Chondrocyte (in vitro differentiated cells): ENCODE results near the gene LONP2. TPM values are rescaled to one million over a fixed set of nuclear protein-coding genes. Genes with fewer than 3 reads are reported as not detected.
"Not testable (repeated sequence)": the region's sequence is repeated elsewhere in the genome, so short reads cannot be mapped to it uniquely, and the experiment has no call there.

Source experiments
- DNase-seq: peaks from one replicate; pipeline ENCODE4 v3.0.0; 2021; ENCODE audit warnings: mixed read lengths, low spot score
- H3K27ac Mint-ChIP-seq: one replicate; pipeline ENCODE4 v1.8.0; 2021; ENCODE audit warnings: mild to moderate bottlenecking, moderate library complexity, mixed read lengths; ENCODE audit not compliant: unreplicated experiment
- H3K27me3 Mint-ChIP-seq: 2 replicates; pipeline ENCODE4 v1.8.0; 2021; ENCODE audit warnings: low read depth, mixed read lengths
- H3K36me3 Mint-ChIP-seq: 2 replicates; pipeline ENCODE4 v1.8.0; 2021; ENCODE audit warnings: low read depth, mixed read lengths
- H3K4me1 Mint-ChIP-seq: 2 replicates; pipeline ENCODE4 v1.8.0; 2021; ENCODE audit warnings: low read depth, mild to moderate bottlenecking, mixed read lengths
- H3K4me3 Mint-ChIP-seq: one replicate; pipeline ENCODE4 v1.8.0; 2021; ENCODE audit warnings: mild to moderate bottlenecking, moderate library complexity, mixed read lengths; ENCODE audit not compliant: unreplicated experiment
- H3K9me3 Mint-ChIP-seq: 2 replicates; pipeline ENCODE4 v1.8.0; 2021; ENCODE audit warnings: low read depth, mixed read lengths
- total RNA-seq: library from RNA; stranded (reverse); gene quantifications from 3 replicates; pipeline ENCODE4 v1.2.1, GENCODE V29; 2021
- TF ChIP-seq, protein P1 (sequence below): fragments of 200-600 bp; sonication (generic); IDR thresholded peaks from 2 replicates; pipeline ENCODE4 v1.5.0; 2021; ENCODE audit warnings: antibody characterized with exemption, mild to moderate bottlenecking, moderate library complexity

LONP2 gene
- total RNA-seq, 1 donor from 2014 or later, result 53.1 TPM

DNA sequence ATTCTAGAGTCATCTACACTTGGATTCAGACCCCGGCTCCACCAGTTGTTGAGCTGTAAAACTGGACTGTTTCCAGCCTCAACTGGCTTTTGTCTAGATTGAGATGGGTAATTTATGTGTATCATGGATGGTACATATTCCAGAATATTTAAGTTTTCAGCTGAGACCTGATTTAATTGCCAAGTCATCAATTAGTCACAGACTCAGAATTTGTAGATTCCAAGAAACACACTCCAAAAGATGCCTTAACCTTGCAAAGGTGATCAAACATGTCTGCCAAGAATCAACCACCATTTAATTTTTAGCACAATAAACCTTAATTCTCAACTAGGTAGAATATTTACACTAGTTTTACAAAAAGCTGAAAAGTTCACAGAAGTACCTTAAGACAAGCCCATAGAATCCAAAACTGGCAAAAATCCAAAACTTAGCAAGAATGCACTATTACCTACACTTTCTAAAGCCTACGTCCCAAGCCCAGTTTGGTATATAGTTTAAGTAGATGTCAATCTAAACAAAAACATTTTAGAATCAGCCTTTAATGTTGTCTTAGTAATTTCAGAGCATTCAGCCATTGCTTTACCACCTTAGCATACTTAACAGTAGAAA lies 123.4 kb downstream of the LONP2 start:
- H3K4me3 Mint-ChIP-seq, result no peak overlapping the region
- H3K27me3 Mint-ChIP-seq, result no peaks in the 10 kb centered on the region
- no peaks in the 10 kb centered on the region for H3K36me3 Mint-ChIP-seq
- peak overlapping the region; percentile 97 for H3K27ac Mint-ChIP-seq
- DNase-seq, result no peak
- H3K9me3 Mint-ChIP-seq, result no peaks in the 10 kb centered on the region
- H3K4me1 Mint-ChIP-seq, result peaks cover 81% of the 10 kb centered on the region
- TF ChIP-seq, protein P1, sequence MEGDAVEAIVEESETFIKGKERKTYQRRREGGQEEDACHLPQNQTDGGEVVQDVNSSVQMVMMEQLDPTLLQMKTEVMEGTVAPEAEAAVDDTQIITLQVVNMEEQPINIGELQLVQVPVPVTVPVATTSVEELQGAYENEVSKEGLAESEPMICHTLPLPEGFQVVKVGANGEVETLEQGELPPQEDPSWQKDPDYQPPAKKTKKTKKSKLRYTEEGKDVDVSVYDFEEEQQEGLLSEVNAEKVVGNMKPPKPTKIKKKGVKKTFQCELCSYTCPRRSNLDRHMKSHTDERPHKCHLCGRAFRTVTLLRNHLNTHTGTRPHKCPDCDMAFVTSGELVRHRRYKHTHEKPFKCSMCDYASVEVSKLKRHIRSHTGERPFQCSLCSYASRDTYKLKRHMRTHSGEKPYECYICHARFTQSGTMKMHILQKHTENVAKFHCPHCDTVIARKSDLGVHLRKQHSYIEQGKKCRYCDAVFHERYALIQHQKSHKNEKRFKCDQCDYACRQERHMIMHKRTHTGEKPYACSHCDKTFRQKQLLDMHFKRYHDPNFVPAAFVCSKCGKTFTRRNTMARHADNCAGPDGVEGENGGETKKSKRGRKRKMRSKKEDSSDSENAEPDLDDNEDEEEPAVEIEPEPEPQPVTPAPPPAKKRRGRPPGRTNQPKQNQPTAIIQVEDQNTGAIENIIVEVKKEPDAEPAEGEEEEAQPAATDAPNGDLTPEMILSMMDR, result no peak

DNA sequence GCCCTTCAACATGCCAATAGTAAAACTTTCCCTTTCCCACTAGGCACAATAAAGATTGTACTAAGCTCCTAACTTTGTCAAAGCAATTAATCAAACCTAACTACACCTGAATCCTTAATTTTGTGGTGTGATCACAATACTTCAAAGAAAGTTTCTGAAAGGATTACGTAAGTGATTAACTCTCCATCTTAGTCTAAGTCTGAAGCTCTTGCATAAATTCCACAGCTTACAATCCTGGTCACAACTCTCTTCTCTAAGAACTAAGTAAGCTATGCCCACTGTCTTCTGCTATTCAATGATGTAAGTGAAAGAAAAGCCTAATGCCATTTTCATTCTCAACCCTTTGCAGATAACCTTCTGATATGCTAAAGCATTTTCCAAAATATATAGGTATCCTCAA lies 125.7 kb downstream of the LONP2 start:
- TF ChIP-seq, protein P1, result no peak
- Mint-ChIP-seq H3K27me3 (no peaks in the 10 kb centered on the region), H3K4me1 (peaks cover 64% of the 10 kb centered on the region), H3K27ac (peak overlapping the region; percentile 69), H3K4me3 (no peak overlapping the region), H3K9me3 (no peaks in the 10 kb centered on the region), H3K36me3 (no peaks in the 10 kb centered on the region)
- DNase-seq, result no peak

DNA sequence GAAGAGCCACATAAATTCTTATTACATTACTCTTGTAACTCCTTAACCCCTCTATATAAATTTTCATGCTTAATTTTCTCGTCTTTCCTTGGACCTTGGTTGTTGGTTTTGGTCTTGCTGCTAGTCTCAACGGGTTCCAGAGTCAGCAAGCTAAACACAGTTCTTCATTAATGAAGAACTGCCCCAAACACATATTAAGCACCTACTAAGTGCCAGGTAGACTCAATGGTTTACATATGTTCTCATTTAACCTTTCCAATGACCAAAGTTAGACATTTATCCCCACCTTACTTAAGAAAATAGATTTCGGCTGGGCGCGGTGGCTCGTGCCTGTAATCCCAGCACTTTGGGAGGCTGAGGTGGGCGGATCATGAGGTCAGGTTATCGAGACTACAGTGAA lies 126.1 kb downstream of the LONP2 start:
- Mint-ChIP-seq H3K36me3 (no peaks in the 10 kb centered on the region), H3K27me3 (no peaks in the 10 kb centered on the region), H3K4me1 (peaks cover 59% of the 10 kb centered on the region), H3K9me3 (no peaks in the 10 kb centered on the region), H3K27ac (no peak overlapping the region), H3K4me3 (no peak overlapping the region)
- no peak for DNase-seq
- TF ChIP-seq, protein P1, result no peak

DNA sequence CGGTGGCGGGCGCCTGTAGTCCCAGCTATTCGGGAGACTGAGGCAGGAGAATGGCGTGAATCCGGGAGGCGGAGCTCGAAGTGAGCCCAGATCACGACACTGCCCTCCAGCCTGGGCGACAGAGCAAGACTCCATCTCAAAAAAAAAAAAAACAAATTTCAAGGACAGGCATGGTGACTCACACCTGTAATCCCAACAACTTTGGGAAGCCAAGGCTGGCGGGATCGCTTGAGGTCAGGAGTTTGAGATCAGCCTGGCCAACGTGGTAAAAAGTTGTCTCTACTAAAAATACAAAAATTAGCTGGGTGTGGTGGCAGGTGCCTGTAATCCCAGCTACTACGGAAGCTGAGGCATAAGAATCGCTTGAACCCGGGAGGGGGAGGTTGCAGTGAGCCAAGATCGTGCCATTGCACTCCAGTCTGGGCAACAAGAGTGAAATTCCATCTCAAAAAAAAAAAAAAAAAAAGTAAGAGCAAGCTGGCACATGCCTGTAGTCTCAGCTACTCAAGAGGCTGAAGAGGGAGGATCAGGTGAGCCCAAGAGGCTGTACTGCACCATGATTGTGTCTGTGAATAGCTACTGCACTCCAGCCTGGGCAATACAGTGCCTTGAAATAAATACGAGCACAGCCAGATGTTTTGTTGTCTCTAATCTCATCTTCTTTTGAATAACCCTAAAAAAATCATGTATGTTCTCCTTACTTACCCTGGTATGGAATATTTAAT lies 126.7 kb downstream of the LONP2 start:
- H3K4me3 Mint-ChIP-seq, H3K9me3 Mint-ChIP-seq, DNase-seq, H3K27me3 Mint-ChIP-seq, H3K36me3 Mint-ChIP-seq: not testable (repeated sequence)
- H3K4me1 Mint-ChIP-seq, result peaks cover 54% of the 10 kb centered on the region
- H3K27ac Mint-ChIP-seq, result peak overlapping the region; percentile 68

DNA sequence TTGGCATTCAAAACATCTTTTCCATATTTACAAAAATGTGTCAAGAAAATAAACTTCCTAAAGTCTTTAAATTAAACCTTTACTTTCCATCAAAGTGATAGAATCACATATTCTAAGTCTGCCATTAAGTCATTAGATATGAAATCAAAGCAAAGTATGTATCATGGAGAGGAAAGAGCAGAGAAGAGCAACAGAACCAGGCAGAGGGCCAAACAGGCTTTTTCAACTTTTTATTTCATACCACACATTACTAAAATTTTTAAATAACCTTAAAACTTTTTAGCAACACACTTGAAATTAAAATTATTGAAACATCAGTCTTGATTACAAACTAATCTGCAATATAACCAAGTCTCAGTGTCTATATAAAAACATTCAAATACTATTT lies 127.3 kb downstream of the LONP2 start:
- H3K27me3 Mint-ChIP-seq, result no peaks in the 10 kb centered on the region
- H3K27ac Mint-ChIP-seq, result peak overlapping the region; percentile 68
- TF ChIP-seq, protein P1, result no peak
- no peak for DNase-seq
- H3K9me3 Mint-ChIP-seq, result no peaks in the 10 kb centered on the region
- no peak overlapping the region for H3K4me3 Mint-ChIP-seq
- peaks cover 51% of the 10 kb centered on the region for H3K4me1 Mint-ChIP-seq
- H3K36me3 Mint-ChIP-seq, result no peaks in the 10 kb centered on the region

DNA sequence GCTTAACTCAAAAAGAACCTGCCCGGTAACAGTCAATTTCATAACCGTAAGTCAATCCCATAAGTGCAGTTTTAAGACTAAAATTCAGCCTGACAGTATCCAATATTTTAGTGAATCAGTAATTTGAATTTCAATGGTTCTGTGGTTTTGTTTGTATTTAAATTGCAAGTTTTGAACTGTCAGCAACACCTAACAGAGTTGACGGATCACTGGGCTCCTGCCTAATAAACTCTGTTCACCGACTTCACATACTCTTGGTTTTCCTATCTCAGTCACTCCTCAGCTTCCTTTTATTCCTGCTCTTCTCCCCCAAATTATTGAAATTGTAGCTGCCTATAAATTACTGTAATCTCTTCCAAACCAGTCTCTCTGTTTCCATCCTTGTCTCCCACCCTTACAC lies 128.6 kb downstream of the LONP2 start:
- no peak overlapping the region for H3K27ac Mint-ChIP-seq
- H3K4me1 Mint-ChIP-seq, result peaks cover 37% of the 10 kb centered on the region
- H3K27me3 Mint-ChIP-seq, result no peaks in the 10 kb centered on the region
- TF ChIP-seq, protein P1, result no peak
- H3K4me3 Mint-ChIP-seq, result no peak overlapping the region
- no peaks in the 10 kb centered on the region for H3K9me3 Mint-ChIP-seq
- no peak for DNase-seq
- H3K36me3 Mint-ChIP-seq, result no peaks in the 10 kb centered on the region
